Endometrial microvascular endothelial cells (primary cell): ENCODE measurements around the gene SETBP1. TPM values are rescaled to one million over a fixed set of nuclear protein-coding genes. Genes with fewer than 3 reads are reported as not detected.

Experiments
- in situ Hi-C: cut with HindIII; loops from 2 replicates; pipeline ENCODE4 v1.10.0; 2017; ENCODE audit warnings: low sequenced_read_pairs, low pct_unique_long_range_greater_than_20kb; ENCODE audit errors: inconsistent ontology term
- total RNA-seq: library from RNA; depleted of rRNA; stranded (reverse); fragments of >200 nt; gene quantifications from one replicate; pipeline ENCODE4 v1.2.3, GENCODE V29; 2015; ENCODE audit errors: inconsistent ontology term

Gene SETBP1
- total RNA-seq, 1 donor from 2014 or later, result not detected

DNA sequence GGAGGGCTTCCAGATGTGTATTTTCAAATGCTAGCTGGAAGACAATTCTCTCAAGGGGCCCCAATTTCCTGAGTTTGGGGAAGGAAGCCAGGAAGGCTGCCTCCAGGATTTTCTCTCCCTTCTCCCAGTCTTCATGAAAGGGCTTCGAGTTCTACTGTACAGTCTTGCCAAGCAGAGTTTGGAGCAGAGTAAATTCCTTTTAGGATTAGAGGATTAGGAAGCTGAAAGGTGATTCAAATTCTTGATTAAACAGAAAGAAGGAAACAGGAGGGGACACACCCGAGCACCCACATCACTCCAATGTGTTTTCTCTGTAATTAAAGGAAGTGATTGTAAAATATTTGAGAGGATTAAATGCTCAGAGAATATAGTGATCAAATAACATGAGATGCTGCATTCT, 217.8 kb downstream of the SETBP1 start:
- in situ Hi-C loops, result no loop called here

DNA sequence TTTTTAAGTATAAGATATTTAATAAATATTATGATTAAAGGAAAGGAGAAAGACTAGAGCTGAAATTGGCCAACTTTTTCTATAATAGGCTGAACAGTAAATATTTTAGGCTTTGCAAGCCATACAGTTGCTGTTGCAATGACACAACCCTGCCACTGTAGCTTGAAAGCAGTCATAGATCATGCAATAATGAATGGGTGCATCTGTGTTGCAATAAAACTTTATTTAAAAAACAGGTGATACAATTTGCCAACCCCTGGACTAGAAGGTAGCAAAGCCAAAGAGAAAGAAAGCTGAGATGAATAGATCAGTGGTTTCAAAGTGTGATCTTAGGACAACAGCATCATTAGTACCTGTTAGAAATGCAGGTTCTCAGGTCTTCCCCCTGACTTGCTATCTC, 219.1 kb downstream of the SETBP1 start:
- in situ Hi-C loops, result no loop called here

DNA sequence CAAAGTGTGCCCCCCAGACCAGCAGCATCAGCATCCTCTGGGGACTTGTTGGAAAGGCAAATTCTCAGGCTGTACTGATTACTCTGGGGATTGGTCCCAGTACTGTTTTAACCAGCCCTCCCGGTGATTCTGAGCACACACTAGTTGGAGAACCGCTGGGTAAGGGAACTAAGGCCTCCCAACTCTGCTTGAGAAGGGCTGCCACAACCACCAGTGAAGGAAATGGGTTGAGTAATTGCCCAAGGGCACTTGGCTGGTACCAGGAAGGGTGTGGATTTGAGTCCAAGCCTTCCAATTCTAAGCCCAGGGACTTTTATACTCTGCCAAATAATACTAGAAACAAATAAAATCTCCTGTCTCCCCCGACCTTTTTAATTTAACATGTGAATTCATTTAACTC, 219.9 kb downstream of the SETBP1 start:
- in situ Hi-C loops, result no loop called here

DNA sequence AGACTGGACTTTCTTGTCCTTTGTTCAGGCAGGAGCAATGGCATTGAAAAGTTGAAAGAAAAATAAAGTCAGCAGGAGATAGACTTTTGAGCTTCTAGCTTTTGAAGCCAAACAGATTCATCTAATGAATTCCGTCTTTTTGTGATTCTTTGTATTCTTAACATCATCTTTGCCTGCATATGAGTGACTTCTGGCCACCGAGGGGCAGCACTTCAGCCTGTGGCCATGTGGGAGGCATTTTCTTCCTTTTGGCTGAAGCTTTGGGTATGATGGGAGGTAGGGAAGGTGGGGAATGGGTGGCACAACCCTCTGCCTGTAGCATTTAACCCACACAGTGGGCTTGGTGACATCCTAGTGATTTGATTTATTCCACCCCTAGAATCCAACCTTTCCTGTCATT, 220.6 kb downstream of the SETBP1 start:
- in situ Hi-C loops, result no loop called here

DNA sequence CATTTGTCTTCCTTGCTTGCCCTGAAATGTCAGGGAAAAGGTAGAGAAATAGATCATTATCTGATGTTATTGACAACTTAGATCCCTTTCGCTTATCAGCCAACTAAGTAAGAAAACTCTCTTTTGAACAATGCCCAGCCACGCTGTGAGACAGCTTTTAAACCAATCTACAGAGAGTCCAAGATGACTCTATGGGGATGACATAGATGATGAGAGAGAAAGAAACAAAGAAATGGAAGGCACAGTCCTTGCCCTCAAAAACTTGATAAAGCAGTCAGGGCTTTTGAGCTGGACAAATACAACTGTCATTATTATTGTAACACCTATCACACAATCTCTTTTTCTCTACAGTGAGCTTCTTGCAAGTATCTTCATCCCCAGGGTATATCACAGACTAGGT, 222.6 kb downstream of the SETBP1 start:
- in situ Hi-C loops, result no loop called here

DNA sequence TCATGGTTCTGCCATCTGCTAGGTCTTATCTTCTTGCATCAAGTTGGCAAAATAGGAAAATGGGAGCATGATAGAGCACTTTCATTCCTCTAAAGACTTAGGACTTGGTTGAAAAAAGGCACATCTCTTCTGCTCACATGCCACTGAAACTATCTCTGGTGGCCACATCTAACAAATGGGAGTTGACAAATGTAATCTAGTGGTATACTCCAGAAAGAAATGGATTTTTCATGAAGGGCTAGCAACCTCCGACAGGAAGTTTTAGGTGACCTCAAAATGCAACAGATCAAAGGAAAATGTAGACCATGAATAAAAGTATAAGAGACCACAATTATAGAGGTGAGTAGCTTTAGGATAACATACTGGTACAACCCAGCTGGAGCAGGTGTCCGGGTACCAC, 224.1 kb downstream of the SETBP1 start:
- in situ Hi-C loops, result no loop called here

DNA sequence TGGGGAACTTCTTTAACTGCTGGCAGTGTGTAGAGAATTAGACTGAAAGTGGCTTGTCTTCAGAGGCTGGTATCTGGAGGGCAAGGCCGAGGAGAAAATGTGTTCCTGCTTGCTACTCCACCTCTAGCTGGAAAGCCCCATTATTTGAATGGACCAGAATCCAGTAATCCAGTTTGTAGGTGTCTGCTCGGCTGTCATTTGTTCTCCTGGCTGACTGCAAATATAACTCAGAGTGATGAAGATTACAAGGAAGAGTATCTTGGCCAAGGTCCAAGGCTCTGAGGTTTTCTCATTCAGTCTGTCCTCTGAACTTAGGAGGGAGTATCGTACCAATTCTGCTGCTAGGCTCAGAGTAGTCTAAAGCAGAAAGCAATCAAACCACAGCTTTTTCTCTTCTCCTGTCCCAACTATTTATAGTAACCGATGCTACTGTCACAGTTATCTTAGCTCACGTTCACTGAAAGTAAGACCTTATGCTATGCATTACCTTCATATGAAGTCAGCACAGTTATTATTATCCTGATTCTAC, 228.6 kb downstream of the SETBP1 start:
- in situ Hi-C loops, result no loop called here

DNA sequence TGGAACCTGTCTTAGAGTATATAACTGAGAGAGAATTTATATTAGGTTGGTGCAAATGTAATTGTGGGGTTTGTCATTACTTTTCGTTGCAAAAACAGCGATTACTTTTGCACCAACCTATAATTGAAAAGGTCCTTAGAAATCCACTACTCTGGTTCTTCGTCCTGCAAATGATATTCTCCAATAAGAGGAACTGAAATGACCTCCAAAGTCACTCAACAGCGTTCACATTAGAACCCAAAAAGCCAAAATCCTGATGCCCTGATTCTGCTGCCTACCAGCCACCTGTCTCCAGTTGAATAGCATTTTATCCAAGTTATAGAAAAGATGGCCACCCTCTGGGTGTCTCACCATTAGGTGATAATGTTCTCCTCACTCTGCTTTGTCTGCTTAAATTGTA, 230.6 kb downstream of the SETBP1 start:
- in situ Hi-C loops, result no loop called here

DNA sequence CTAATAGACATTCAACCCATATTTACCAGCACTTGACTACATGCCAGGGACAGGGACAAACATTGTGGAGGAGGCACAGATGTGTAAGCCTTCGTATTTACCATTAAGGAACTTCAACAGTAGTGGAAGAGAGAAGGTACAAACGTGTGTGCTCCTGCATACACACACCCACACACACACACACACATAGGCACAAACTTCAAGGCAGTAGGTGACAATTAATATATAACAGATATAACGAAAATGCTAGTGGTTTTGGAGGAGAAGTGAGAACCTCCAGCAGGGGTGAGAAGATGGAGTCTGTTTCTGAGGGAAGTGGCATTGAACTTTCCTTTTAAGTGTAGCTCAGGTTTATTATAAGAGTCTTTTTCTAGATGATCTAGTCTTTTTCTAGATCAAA, 231.1 kb downstream of the SETBP1 start:
- in situ Hi-C loops, result no loop called here

DNA sequence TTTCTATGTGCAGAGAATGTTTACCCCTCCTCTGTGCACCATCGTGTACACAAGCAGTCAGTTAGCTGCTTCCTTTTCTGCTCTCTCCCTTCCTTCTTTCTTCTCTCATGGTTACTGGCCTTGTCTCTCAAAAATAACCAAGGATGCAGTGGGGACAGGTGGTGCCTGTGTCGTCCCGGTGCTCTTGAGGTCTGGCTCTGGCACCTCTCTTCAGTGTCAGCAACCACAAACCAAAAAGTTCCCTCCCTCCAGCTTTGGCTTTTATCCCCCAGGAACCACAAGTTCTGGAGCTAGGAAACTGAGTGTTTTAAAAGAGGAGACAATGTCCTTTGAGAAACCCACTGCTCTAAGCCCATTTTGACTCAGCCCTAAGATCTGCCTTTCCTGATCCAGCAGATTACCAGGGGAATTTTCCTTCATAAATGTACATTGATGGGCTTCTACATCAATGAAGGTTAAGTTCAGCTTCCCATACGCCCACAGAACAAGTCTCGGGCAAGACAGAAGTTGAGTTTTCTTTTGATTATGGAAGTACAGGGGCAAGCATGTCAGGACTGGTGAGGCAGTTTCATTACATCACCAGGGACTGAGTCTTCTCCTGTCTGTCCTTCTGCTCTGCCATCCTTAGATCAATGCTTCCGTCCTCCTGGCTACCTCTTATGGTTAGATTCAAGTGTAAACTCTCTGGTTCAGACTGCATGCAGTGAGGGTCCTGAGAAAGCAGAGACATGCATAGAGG, 232.2 kb downstream of the SETBP1 start:
- in situ Hi-C loops, result no loop called here

DNA sequence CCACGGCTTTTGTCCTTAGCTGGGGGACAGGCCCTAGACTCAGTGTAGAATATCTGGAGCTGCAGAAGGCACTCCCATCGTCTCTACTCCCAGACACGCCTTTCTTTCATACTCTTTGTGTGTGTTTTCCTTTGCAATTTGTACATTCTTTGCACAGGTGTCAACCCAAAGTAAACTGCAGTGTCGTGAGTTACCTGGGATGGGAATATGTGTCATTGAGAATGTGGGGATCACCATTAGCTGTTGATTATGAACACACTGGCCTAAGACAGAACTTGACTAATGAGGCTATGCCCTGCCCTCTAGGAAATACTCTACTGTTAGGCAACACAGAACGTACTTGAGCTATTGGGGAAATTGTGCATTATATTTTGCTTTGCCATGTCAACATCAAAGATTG, 233.3 kb downstream of the SETBP1 start:
- in situ Hi-C loops, result no loop called here

DNA sequence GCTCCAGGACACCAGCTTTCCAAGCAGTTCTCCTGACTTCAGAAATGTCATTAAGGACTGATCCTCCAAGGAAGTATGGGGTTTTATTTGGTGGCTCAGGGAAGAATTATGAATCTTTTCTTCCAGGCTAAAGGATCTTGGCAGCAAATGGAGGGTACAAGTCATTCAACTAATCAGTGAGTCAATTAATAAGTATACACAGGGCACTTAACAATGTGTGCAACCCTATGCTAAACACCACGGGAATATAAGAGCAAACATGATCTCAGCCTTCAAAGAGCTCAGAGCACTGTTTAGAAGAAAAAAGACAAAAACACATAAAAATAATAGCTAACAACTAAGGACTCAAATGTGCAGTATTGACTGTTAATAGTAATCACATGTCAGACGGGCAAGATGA, 234.5 kb downstream of the SETBP1 start:
- in situ Hi-C loops, result no loop called here

DNA sequence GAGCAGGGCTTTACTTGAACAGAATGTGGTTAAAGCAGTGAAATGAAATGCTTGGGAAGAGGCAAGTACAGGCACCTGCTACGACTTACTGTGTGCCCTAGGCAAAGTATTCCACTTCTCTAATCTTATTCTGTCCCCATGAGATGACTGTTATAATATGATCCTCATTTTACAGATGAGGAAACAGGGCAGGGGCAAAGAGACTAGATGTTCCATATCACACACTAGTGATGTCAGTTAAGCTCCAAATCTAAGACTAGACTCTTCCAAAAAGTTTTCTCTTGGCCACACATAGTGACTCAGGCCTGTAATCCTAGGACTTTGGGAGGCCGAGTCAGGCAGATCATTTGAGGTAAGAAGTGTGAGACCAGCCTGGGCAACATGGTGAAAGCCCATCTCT, 235.0 kb downstream of the SETBP1 start:
- in situ Hi-C loops, result no loop called here

DNA sequence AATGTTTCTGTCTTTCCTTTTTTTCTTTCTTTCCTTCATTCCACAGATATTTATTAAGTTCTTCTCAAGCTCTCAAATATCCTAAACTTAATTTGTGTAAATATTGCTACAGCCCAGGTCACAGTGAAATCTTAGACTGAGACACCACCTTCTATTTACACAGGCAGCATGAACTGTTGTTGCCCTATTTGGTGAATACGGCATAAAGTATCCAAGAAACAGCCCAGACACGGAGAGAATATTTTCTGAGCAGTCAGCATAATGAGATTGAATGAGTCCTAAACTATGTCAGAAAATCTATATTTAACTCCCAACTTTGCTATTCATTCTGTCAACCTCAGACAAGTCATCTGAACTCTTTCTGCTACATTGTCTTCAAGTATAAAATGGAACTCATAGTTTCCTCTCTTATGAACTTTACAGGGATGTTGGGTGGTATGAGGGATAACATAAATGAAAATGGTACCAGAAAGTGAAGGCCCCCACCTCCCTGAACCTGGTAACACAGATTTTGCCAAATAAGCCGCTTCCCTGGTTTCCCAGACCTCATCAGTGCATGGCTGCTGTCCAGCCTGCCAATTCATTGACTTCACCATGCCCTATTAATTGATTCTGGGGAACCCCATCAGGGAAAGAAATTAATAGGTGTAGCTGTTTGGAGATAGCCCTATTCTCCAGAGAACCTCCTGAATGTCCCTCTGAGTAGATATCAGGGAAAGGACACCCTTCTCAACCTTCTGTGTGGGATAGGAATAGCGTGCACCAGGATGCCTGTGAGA, 235.9 kb downstream of the SETBP1 start:
- in situ Hi-C loops, result no loop called here

DNA sequence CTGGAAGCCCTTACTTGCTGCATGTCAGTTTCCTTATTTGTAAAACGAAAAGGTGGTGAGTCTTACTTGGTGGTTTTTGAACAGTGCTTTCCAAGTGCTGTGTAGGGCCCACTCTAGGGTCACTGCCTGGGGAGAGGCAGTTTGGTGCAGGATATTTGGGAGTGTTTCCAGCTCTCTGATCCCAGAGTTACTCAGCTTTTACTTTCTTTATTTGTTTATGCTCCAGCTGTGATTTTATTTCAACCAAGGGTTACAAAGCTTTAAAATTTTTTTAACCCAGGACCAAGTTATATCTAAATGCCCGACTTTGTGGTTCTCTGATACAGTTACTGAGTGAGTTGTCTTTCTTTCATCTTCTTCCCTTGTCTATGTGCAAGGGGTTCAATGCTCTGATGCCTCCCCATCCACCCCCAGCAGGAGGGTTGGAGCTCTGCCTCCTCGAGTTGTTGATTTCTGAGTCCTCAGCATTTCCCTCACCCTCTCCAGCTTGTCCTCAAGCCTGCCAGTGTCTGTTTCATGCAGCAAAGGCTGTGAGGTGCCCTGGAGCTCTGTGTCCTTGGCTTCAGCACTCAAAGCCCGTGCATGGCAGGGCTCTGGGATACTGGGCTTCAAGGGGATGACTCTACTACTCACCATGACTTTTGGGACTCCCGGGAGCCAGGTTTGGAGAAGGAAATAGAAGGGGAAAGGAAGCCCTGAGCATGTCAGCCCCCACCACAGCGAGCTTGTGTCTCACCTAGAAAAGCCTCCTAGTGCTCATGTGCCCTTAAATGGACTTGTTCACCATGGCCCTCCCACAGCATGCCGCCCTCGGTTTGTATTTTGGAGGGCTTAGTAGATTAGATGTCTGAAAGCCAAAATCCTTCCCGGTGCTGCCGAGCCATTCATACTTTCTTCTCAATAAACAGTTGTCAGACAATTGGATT, 236.8 kb downstream of the SETBP1 start:
- in situ Hi-C loops, result no loop called here

DNA sequence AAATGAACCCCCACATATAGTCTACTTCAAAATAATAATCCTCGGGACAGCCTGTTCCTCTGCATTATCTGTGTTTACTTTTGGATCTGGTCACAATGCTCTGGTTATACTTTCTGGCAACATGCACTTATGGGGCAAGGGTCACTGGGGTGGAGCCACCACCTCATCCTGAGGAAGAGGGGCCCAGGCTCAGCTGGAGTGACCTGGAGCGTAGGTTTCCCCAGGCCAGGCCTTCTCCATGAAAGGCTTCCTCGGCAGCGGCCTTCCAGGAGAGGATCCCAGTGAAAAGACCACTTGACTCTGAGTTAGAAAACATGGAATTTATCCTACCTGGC, 237.4 kb downstream of the SETBP1 start:
- in situ Hi-C loops, result no loop called here

DNA sequence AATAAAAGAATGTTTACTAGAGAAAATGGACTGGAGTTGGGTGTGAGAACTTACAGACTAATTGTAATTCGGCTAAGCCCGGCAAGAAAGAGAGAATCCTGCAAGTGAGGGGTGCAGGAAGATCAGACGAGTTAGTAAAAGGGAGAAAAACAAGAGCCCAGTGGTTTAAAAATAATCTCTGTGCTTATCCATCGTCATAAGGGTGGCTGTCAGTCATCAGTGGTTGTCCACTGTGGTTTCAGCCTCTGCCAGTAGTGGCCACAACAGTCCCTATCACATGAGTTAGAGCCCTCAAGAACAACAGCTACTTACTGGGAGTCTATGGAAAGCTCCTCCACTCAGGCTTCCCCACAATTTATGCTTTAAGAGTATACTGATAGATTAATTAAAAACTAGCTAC, 239.8 kb downstream of the SETBP1 start:
- in situ Hi-C loops, result no loop called here

DNA sequence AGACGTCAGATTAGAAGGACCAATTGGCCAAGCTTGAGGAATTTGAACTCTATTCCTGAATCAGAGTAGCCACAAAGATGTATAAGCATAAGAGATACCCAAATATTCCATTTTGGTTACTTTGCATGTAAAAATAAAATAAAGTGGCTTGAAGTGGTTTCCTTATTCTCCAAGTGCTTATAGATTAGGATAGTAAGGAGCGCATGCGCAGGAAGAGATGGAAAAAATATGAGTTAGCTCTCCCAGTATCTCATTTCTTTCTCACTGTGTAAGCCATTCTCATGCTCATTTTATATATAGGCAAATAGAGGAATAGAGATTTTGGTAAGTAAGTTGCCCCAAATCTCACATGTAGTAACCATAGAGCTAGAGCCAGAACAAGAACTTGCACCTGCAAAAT, 241.3 kb downstream of the SETBP1 start:
- in situ Hi-C loops, result no loop called here

DNA sequence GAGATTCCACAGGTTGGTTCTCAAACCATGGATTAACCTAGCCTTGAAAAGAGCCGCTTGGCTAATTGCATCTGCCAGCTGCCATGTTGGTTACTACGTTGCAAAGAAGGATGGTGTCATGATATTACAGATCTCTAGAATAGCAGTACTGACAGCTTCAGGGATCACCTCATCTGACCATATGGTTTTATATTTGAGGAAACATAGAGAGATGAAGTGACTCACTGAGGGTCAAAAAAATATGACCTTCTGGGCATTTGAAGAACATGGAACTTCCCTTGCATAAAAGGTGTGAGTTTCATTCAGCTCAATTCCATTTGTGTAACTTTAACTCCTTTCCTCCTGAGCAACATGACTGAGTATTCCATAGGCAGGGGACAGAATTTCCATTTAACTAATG, 242.3 kb downstream of the SETBP1 start:
- in situ Hi-C loops, result no loop called here
